ENCODE results near the gene PHOSPHO1.
"Not testable (repeated sequence)": the region's sequence is repeated elsewhere in the genome, so short reads cannot be mapped to it uniquely, and the experiment has no call there.

DNA sequence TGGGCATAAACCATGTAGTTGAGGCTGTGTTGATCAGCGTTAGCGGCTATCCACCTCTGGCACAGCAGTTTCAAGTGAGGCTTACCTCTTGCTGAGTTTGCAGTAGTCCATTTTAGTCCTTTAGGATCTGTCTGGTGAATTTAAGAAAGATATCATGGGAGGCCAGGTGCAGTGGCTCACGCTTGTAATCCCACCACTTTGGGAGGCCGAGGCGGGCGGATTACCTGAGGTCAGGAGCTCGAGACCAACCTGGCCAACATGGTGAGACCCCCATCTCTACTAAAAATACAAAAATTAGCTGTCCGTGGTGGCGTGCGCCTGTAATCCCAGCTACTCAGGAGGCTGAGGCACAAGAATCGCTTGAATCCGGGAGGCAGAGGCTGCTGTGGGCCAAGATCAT, 45.4 kb upstream of the PHOSPHO1 start:
- TF ChIP-seq, protein P1, sequence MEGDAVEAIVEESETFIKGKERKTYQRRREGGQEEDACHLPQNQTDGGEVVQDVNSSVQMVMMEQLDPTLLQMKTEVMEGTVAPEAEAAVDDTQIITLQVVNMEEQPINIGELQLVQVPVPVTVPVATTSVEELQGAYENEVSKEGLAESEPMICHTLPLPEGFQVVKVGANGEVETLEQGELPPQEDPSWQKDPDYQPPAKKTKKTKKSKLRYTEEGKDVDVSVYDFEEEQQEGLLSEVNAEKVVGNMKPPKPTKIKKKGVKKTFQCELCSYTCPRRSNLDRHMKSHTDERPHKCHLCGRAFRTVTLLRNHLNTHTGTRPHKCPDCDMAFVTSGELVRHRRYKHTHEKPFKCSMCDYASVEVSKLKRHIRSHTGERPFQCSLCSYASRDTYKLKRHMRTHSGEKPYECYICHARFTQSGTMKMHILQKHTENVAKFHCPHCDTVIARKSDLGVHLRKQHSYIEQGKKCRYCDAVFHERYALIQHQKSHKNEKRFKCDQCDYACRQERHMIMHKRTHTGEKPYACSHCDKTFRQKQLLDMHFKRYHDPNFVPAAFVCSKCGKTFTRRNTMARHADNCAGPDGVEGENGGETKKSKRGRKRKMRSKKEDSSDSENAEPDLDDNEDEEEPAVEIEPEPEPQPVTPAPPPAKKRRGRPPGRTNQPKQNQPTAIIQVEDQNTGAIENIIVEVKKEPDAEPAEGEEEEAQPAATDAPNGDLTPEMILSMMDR (IDR thresholded peaks at IDR 0.05) = not testable (repeated sequence)
- not testable (repeated sequence) for TF ChIP-seq POLR2AphosphoS5 (IDR thresholded peaks at IDR 0.05); POLR2A (IDR thresholded peaks at IDR 0.05); EP300 (IDR thresholded peaks at IDR 0.05; ENCODE audit: low read depth)

All from transverse colon (tissue), 4 donors.